OCI-LY3 (cell line): Measurements from ENCODE around the gene PMIS2.
"Not testable (repeated sequence)": the region's sequence is repeated elsewhere in the genome, so short reads cannot be mapped to it uniquely, and the experiment has no call there.

Experiments
- H2AFZ ChIP-seq: fragments of 200-600, 300-600 bp; shearing (Covaris generic); 2 replicates; pipeline ENCODE4 v1.6.0; 2014; ENCODE audit warnings: antibody characterized with exemption, low read depth, low read length
- H3K27ac ChIP-seq: fragments of 200-600, 300-600 bp; sonication (generic); 2 replicates; pipeline ENCODE4 v1.5.1; 2014; ENCODE audit warnings: mild to moderate bottlenecking, low read length, moderate library complexity, mixed read lengths
- H3K27me3 ChIP-seq: fragments of 200-600, 300-600 bp; sonication (generic); 2 replicates; pipeline ENCODE4 v1.6.1; 2014; ENCODE audit warnings: low read depth, low read length, mixed read lengths
- H3K36me3 ChIP-seq: fragments of 200-600, 300-600 bp; sonication (generic); replicated peaks from 2 replicates; pipeline ENCODE3; 2014; ENCODE audit warnings: low read depth, low read length, mixed read lengths
- H3K4me1 ChIP-seq: fragments of 300-600, 200-600 bp; sonication (generic); 2 replicates; pipeline ENCODE4 v1.6.1; 2014; ENCODE audit warnings: low read length, mixed read lengths
- H3K4me2 ChIP-seq: fragments of 200-600, 300-600 bp; sonication (generic); 2 replicates; pipeline ENCODE4 v1.6.1; 2014; ENCODE audit warnings: low read length, mixed read lengths
- H3K4me3 ChIP-seq: fragments of 300-600, 200-600 bp; sonication (generic); 2 replicates; pipeline ENCODE4 v1.5.1; 2014; ENCODE audit warnings: antibody characterized with exemption, mild to moderate bottlenecking, low read length, moderate library complexity
- H3K79me2 ChIP-seq: fragments of 300-600, 200-600 bp; shearing (Covaris generic); 2 replicates; pipeline ENCODE4 v1.6.1; 2014; ENCODE audit warnings: mild to moderate bottlenecking, low read length, mixed read lengths
- H3K9ac ChIP-seq: fragments of 300-600, 200-600 bp; shearing (Covaris generic); 2 replicates; pipeline ENCODE4 v1.6.0; 2014; ENCODE audit warnings: mild to moderate bottlenecking, low read length, moderate library complexity
- H3K9me3 ChIP-seq: fragments of 200-600, 300-600 bp; shearing (Covaris generic); 2 replicates; pipeline ENCODE4 v1.6.1; 2014; ENCODE audit warnings: low read length, mixed read lengths; ENCODE audit not compliant: insufficient read depth
- H4K20me1 ChIP-seq: fragments of 200-600, 300-600 bp; sonication (generic); 2 replicates; pipeline ENCODE4 v1.6.1; 2016; ENCODE audit warnings: low read length, mixed read lengths; ENCODE audit not compliant: insufficient read depth
- EZH2phosphoT487 ChIP-seq: fragments of 200-600 bp; shearing (Covaris generic); IDR thresholded peaks from 2 replicates; pipeline ENCODE4 v1.6.1; 2018; ENCODE audit warnings: antibody characterized with exemption, mixed run types, low read depth
- TF ChIP-seq, protein P1 (sequence below): fragments of 200-600, 300-600 bp; sonication (generic); IDR thresholded peaks from 2 replicates; pipeline ENCODE4 v1.5.1; 2014; ENCODE audit warnings: antibody characterized with exemption, low read length, low read depth

The PMIS2 gene

DNA sequence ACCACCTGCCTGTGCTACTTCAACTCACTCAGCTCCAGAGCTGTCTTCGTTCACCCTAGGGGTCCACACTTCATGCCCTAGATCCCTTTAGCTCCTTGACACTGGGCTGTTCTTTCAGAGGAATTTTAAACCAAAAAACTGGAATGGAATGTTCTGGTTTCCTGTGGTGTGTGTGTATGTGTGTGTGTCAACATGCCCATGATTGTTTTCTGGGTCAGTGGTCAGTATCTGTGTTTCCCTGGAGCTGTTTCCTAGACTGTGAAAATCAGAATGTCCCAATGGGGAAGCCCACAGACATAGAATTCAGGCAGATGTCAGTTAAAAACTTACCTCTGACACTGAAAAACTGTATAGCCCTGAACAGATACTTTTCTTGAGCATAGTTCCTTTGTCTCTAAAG is 1.3 kb downstream of the PMIS2 start:
- Histone ChIP-seq H3K4me3 (no peak overlapping the region), H3K9me3 (no peaks in the 10 kb centered on the region), H3K4me2 (no peak overlapping the region), H2AFZ (no peak overlapping the region), H3K79me2 (no peaks in the 10 kb centered on the region), H3K4me1 (no peaks in the 10 kb centered on the region), H4K20me1 (no peaks in the 10 kb centered on the region), H3K27me3 (peaks cover 23% of the 10 kb centered on the region), H3K36me3 (no peaks in the 10 kb centered on the region), H3K9ac (no peak overlapping the region), H3K27ac (no peak overlapping the region)
- TF ChIP-seq, protein P1, sequence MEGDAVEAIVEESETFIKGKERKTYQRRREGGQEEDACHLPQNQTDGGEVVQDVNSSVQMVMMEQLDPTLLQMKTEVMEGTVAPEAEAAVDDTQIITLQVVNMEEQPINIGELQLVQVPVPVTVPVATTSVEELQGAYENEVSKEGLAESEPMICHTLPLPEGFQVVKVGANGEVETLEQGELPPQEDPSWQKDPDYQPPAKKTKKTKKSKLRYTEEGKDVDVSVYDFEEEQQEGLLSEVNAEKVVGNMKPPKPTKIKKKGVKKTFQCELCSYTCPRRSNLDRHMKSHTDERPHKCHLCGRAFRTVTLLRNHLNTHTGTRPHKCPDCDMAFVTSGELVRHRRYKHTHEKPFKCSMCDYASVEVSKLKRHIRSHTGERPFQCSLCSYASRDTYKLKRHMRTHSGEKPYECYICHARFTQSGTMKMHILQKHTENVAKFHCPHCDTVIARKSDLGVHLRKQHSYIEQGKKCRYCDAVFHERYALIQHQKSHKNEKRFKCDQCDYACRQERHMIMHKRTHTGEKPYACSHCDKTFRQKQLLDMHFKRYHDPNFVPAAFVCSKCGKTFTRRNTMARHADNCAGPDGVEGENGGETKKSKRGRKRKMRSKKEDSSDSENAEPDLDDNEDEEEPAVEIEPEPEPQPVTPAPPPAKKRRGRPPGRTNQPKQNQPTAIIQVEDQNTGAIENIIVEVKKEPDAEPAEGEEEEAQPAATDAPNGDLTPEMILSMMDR = no peak
- no peak for TF ChIP-seq EZH2phosphoT487

DNA sequence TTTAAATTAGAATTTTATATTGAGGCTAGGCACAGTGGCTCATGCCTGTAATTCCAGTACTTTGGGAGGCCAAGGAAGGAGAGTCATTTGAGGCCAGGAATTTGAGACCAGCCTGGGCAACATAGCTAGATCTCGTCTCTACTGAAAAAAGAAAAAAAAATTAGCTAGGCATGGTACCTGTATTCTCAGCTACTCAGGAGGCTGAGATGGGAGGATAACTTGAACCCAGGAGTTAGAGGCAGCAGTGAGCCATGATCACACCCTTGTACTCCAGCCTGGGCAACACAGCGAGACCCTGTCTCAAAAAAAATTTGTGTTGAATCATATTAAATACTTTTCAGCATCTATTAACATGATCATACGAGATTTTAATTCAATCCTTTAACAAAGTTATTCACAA is 4.9 kb downstream of the PMIS2 start:
- TF ChIP-seq, protein P1 = no peak
- no peak for TF ChIP-seq EZH2phosphoT487
- no peaks in the 10 kb centered on the region for H3K4me1 ChIP-seq
- H3K9ac ChIP-seq = no peak overlapping the region
- no peaks in the 10 kb centered on the region for H4K20me1 ChIP-seq
- 0 out of 2 replicates have a peak, but pooled peaks cover 5% of the 10 kb centered on the region for H3K27me3 ChIP-seq
- H2AFZ ChIP-seq = no peak overlapping the region
- H3K4me3 ChIP-seq = no peak overlapping the region
- H3K27ac ChIP-seq = no peak overlapping the region
- no peaks in the 10 kb centered on the region for H3K36me3 ChIP-seq
- no peak overlapping the region for H3K4me2 ChIP-seq
- H3K79me2 ChIP-seq = no peaks in the 10 kb centered on the region
- no peaks in the 10 kb centered on the region for H3K9me3 ChIP-seq

DNA sequence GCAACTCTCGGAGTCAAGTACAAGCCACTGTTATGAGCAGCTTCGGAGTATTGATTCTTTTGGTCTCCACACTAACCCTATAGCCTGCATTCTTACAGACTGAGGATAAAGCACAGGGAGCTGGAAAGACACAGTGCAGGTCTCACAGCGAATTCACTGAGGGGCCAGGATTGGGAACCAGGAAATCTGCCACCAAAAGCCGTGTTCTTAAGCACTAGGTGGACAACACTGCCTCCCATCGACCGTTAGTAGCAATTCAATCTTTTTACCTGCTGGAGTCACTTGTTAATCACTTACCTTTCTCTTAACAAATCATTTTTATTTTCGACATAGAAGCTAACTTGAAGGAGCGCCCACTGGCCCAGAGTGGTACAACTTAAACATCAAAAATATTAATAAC is 6.3 kb downstream of the PMIS2 start:
- Histone ChIP-seq H4K20me1 (no peaks in the 10 kb centered on the region), H3K4me3 (no peak overlapping the region), H3K27ac (no peak overlapping the region), H3K9me3 (no peaks in the 10 kb centered on the region), H3K9ac (no peak overlapping the region), H3K36me3 (no peaks in the 10 kb centered on the region), H3K4me1 (no peaks in the 10 kb centered on the region), H2AFZ (peak overlapping the region; percentile 50; the same call in 1 of the 2 replicates), H3K27me3 (0 out of 2 replicates have a peak, but pooled peaks cover 2% of the 10 kb centered on the region), H3K79me2 (no peaks in the 10 kb centered on the region), H3K4me2 (peak overlapping the region; percentile 4; the same call in 1 of the 2 replicates)
- TF ChIP-seq, protein P1 = peak; percentile 87
- TF ChIP-seq EZH2phosphoT487 = no peak

- not testable (repeated sequence) for H4K20me1 ChIP-seq, H3K4me3 ChIP-seq, H3K9me3 ChIP-seq, H3K79me2 ChIP-seq, H3K27ac ChIP-seq, H3K36me3 ChIP-seq, H3K9ac ChIP-seq, H3K4me2 ChIP-seq, H2AFZ ChIP-seq, H3K4me1 ChIP-seq
- peaks cover 10% of the 10 kb centered on the region for H3K27me3 ChIP-seq
Measured at GRCh38 chr19:35595026-35595425, 9.1 kb downstream of the PMIS2 start.

- Histone ChIP-seq H3K27ac (no peak overlapping the region), H3K4me2 (no peak overlapping the region), H3K79me2 (no peaks in the 10 kb centered on the region), H3K9me3 (no peaks in the 10 kb centered on the region), H3K36me3 (no peaks in the 10 kb centered on the region), H3K9ac (no peak overlapping the region), H4K20me1 (no peaks in the 10 kb centered on the region), H3K4me3 (no peak overlapping the region), H3K4me1 (no peaks in the 10 kb centered on the region), H3K27me3 (peaks cover 10% of the 10 kb centered on the region), H2AFZ (no peak overlapping the region)
- TF ChIP-seq EZH2phosphoT487 = no peak
- TF ChIP-seq, protein P1 = no peak
Measured at GRCh38 chr19:35595928-35596327, 10.0 kb downstream of the PMIS2 start.
